Muscle layer of duodenum (tissue), 2 donors: Measurements from ENCODE around the gene ATF7IP2.
A peak's percentile ranks its signal among the peaks of the same experiment; 100 is the strongest.
"Not testable (repeated sequence)": the region's sequence is repeated elsewhere in the genome, so short reads cannot be mapped to it uniquely, and the experiment has no call there.

ENCODE experiments used
- H3K27ac ChIP-seq: one replicate; pipeline ENCODE4 v1.7.0; 2013; ENCODE audit warnings: mild to moderate bottlenecking, low read length
- H3K27me3 ChIP-seq: one replicate; pipeline ENCODE4 v1.7.0; 2013; ENCODE audit warnings: low read depth, mild to moderate bottlenecking, control low read depth, low read length
- H3K36me3 ChIP-seq, 2 donors: one replicate each; pipeline ENCODE4 v1.7.0; 2013; ENCODE audit warnings: low read length in 2 of 2, control low read depth in 1 of 2, mild to moderate bottlenecking in 1 of 2; ENCODE audit not compliant: insufficient read depth in 2 of 2, control insufficient read depth in 1 of 2
- H3K4me1 ChIP-seq, 2 donors: one replicate each; pipeline ENCODE4 v1.7.0; 2013; ENCODE audit warnings: low read length in 2 of 2, mild to moderate bottlenecking in 2 of 2, control low read depth in 1 of 2, moderate library complexity in 1 of 2; ENCODE audit not compliant: insufficient read depth in 2 of 2, control insufficient read depth in 1 of 2
- H3K4me3 ChIP-seq, 2 donors: one replicate each; pipeline ENCODE4 v1.7.0; 2013; ENCODE audit warnings: low read length in 2 of 2, low read depth in 1 of 2, mild to moderate bottlenecking in 1 of 2
- H3K9me3 ChIP-seq, 2 donors: one replicate each; pipeline ENCODE4 v1.7.0; 2013; ENCODE audit warnings: low read length in 2 of 2, control low read depth in 1 of 2, mild to moderate bottlenecking in 1 of 2; ENCODE audit not compliant: control insufficient read depth in 1 of 2
- donor health status: healthy.

The ATF7IP2 gene

GRCh38 chr16:10410469-10410868, 24.6 kb downstream of the ATF7IP2 start:
- H3K36me3 ChIP-seq = no peaks in the 10 kb centered on the region
- no peak overlapping the region for H3K27ac ChIP-seq
- H3K27me3 ChIP-seq = no peaks in the 10 kb centered on the region
- H3K9me3 ChIP-seq = peaks cover 12 to 43% of the 10 kb centered on the region in 2 donors
- H3K4me1 ChIP-seq = no peaks in the 10 kb centered on the region
- H3K4me3 ChIP-seq = no peak overlapping the region

DNA sequence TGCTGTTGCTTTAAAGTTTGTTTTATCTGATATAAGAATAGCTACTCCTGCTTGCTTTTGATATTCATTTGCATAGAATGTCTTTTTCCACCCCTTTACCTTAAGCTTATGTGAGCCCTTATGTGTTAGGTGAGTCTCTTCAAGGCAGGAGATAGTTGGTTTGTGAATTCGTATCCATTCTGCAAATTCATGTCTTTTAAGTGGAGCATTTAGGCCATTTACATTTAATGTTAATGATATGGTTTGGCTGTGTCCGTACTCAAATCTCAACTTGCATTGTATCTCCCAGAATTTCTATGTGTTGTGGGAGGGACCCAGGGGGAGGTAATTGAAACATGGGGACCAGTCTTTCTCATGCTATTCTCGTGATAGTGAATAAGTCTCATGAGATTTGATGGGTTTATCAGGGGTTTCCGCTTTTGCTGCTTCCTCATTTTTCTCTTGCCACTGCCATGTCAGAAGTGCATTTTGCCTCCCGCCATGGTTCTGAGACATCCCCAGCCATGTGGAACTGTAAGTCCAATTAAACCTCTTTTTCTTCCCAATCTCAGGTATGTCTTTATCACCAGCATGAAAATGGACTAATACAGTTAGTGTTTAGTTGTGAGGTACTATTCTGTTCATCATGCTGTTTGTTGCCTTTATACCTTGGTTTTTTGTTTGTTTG, 27.2 kb downstream of the ATF7IP2 start:
- Histone ChIP-seq H3K4me3 (no peak overlapping the region), H3K27ac (no peak overlapping the region), H3K4me1 (no peaks in the 10 kb centered on the region), H3K9me3 (peaks cover 15 to 37% of the 10 kb centered on the region in 2 donors), H3K36me3 (no peaks in the 10 kb centered on the region), H3K27me3 (no peaks in the 10 kb centered on the region)

DNA sequence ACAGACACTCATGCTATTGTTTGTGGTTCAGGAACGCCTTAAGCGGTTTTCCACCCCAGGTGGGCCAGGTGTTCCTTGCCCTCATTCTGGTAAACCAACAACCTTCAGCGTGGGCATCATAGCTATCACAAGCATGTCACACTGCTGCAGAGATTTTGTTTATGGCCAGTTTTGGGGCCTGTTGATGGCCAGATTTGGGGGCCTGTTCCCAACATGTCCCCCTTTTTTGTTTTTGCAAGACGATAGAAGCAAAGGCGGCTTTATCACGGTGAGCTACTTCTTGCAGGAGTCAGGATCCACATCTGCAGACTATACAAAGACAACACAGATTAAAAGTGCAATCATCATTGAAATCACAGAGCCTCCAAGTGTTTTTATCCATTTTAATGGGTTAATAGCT, 32.3 kb downstream of the ATF7IP2 start:
- H3K27ac ChIP-seq, H3K27me3 ChIP-seq, H3K4me1 ChIP-seq, H3K36me3 ChIP-seq: not testable (repeated sequence)
- H3K9me3 ChIP-seq = peaks cover 10 to 23% of the 10 kb centered on the region in 2 donors
- H3K4me3 ChIP-seq = peak overlapping the region in 1 of 2 donors; percentile 33

DNA sequence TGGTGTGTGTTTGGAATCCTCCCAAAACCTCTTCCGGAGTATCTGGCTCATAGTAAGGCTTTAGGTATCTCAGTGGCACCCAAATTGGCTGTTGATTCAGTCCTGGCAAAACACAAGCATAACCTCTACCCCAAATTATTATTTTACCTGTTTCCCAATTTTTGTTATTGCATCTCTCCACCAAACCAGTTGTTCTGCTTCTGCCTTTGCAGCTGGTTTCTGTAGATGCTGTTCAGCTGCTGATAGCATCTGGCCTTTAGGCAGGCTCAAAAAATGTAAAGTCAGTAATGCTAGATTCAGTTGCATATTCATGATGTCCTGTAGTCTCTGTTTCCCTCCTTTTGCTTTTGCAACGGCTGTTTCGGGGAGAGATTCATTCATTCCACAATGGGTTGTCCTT, 33.8 kb downstream of the ATF7IP2 start:
- Histone ChIP-seq H3K27me3 (no peaks in the 10 kb centered on the region), H3K4me3 (no peak overlapping the region), H3K27ac (no peak overlapping the region), H3K9me3 (peaks cover 10 to 23% of the 10 kb centered on the region in 2 donors), H3K4me1 (no peaks in the 10 kb centered on the region), H3K36me3 (no peaks in the 10 kb centered on the region)

GRCh38 chr16:10421596-10421995, 35.7 kb downstream of the ATF7IP2 start:
- no peak overlapping the region for H3K27ac ChIP-seq
- no peak overlapping the region for H3K4me3 ChIP-seq
- H3K9me3 ChIP-seq = peaks cover 3 to 15% of the 10 kb centered on the region in 2 donors
- H3K4me1 ChIP-seq = no peaks in the 10 kb centered on the region
- no peaks in the 10 kb centered on the region for H3K27me3 ChIP-seq
- no peaks in the 10 kb centered on the region for H3K36me3 ChIP-seq

DNA sequence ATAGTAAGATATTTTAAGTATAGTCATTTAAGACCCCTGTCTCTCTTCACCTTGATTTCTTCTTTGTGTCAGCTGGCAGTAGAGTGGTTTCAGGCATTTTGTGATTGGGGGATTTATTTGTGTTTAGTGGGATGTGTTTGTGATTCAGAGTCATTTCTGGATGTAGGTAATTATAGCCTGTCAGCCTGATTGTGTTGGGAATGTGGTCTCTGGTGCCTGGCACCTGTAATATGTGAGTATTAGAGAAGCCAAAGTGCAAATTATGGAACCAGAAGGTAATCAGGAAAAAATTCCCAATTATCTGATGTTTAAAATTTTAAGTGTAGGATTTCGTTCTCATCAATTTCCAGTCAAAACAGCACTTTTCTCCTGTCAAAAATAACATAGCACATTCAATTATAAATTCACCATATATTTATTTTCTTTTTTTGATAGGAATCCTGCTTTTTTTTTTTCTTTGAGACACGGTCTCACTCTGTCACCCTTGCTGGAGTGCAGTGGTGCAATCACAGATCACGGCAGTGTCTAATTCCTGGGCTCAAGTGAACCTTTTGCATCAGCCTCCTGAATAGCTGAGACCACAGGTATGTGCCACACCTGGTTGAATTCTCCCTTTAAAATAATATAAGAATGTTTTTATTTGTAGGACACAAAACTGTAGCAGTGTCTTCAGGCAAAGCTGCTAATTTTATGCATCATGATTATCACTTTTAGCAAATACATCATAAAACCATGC, 42.7 kb downstream of the ATF7IP2 start:
- H3K4me1 ChIP-seq = no peaks in the 10 kb centered on the region
- no peak overlapping the region for H3K27ac ChIP-seq
- H3K27me3 ChIP-seq = no peaks in the 10 kb centered on the region
- H3K36me3 ChIP-seq = peaks cover 4 to 6% of the 10 kb centered on the region in 2 donors
- H3K9me3 ChIP-seq = no peaks in the 10 kb centered on the region
- no peak overlapping the region for H3K4me3 ChIP-seq

GRCh38 chr16:10429299-10429969, 43.6 kb downstream of the ATF7IP2 start:
- H3K27me3 ChIP-seq, H3K27ac ChIP-seq, H3K4me3 ChIP-seq: not testable (repeated sequence)

DNA sequence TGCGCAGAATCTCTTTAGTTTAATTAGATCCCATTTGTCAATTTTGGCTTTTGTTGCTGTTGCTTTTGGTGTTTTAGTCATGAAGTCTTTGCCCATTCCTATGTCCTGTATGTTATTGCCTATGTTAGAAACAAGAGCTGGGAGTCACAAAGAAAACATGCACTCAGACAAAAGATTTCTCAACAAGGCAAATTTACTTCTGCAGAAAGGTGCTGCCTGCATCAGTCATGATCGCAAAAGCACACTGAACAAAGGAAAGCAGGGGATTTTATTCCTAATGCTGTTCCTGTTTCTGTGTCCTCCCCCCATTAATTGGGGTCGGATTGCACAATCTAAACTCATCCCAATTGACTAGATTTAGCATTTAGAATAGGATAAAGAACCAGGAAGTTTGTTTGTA, 55.9 kb downstream of the ATF7IP2 start:
- Histone ChIP-seq H3K27ac (no peak overlapping the region), H3K9me3 (peaks cover 2 to 44% of the 10 kb centered on the region in 2 donors), H3K4me3 (no peak overlapping the region), H3K36me3 (peaks cover 5 to 70% of the 10 kb centered on the region in 2 donors), H3K4me1 (no peaks in the 10 kb centered on the region), H3K27me3 (no peaks in the 10 kb centered on the region)

More at GRCh38 chr16:10429299-10429969, 43.6 kb downstream of the ATF7IP2 start:
- H3K36me3 ChIP-seq, H3K4me1 ChIP-seq, H3K9me3 ChIP-seq: not testable (repeated sequence)

DNA sequence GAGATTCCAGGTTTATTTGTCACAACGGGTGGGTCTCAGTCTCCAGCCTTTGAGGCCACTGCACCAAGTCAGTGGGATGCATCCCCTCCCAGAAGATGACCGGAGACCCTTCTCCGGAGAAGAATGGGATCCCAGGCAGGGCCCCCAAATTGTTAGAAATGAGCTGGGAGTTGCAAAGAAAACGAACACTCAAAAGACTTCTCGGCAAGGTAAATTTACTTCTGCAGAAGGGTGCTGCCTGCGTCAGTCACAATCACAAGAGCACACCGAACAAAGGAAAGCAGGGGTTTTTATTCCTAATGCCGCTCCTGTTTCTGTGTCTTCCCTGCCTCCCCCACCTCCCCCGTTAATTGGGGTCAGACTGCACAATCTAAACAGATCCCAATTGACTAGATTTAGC, 61.4 kb downstream of the ATF7IP2 start:
- H3K4me3 ChIP-seq = peak overlapping the region in 1 of 2 donors; percentile 49
- no peak overlapping the region for H3K27ac ChIP-seq
- H3K27me3 ChIP-seq = no peaks in the 10 kb centered on the region
- peaks cover 8 to 51% of the 10 kb centered on the region in 2 donors for H3K9me3 ChIP-seq
- H3K36me3 ChIP-seq = peaks cover 5 to 57% of the 10 kb centered on the region in 2 donors
- no peaks in the 10 kb centered on the region for H3K4me1 ChIP-seq

DNA sequence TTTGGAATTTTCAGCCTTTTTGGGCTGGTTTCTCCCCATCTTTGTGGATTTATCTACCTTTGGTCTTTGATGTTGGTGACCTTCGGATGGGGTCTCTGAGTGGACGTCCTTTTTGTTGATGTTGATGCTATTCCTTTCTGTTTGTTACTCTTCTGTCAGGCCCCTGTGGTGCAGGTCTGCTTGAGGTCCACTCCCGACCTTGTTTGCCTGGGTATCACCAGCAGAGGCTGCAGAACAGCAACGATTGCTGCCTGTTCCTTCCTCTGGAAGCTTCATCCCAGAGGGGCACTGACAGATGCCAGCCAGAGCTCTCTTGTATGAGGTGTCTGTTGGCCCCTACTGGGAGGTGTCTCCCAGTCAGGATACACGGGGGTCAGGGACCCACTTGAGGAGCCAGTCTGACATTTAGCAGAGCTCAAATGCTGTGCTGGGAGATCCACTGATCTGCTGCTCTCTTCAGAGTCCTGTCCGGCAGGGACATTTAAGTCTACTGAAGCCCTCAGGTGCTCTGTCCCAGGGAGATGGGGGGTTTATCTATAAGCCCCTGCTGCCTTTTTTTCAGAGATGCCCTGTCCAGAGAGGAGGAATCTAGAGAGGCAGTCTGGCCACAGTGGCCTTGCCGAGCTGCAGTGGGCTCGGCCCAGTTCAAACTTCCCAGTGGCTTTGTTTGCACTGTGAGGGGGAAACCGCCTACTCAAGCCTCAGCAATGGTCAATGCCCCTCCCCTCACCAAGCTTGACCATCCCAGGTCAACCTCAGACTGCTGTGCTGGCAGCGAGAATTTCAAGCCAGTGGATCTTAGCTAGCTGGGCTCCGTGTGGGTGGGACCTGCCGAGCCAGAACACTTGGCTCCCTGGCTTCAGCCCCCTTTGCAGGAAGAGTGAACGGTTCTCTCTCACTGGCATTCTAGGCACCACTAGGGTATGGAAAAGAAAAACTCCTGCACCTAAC, 66.6 kb downstream of the ATF7IP2 start:
- H3K4me1 ChIP-seq, H3K9me3 ChIP-seq, H3K27ac ChIP-seq, H3K4me3 ChIP-seq, H3K27me3 ChIP-seq: not testable (repeated sequence)
- peaks cover 0 to 12% of the 10 kb centered on the region in 2 donors for H3K36me3 ChIP-seq

GRCh38 chr16:10453159-10453510, 67.3 kb downstream of the ATF7IP2 start:
- H3K36me3 ChIP-seq = peaks cover 0 to 7% of the 10 kb centered on the region in 2 donors

More at GRCh38 chr16:10453159-10453510, 67.3 kb downstream of the ATF7IP2 start:
- no peak overlapping the region for H3K27ac ChIP-seq
- no peak overlapping the region for H3K4me3 ChIP-seq
- no peaks in the 10 kb centered on the region for H3K4me1 ChIP-seq
- H3K9me3 ChIP-seq = peaks cover 0 to 2% of the 10 kb centered on the region in 2 donors
- no peaks in the 10 kb centered on the region for H3K27me3 ChIP-seq
